HEK293 (cell line): ENCODE results near the gene RELB.

Experiments
- BCL11B ChIP-seq: fragments of 450-650 bp; formaldehyde crosslinking; IDR thresholded peaks from 2 replicates; pipeline ENCODE4 v1.5.1; 2016; ENCODE audit warnings: low read depth, missing biosample characterization, missing genetic modification characterization
- GLIS2 ChIP-seq: fragments of 450-650 bp; formaldehyde crosslinking; IDR thresholded peaks from 2 replicates; pipeline ENCODE4 v1.5.1; 2016; ENCODE audit warnings: missing biosample characterization, missing genetic modification characterization
- KLF1 ChIP-seq: fragments of 450-650 bp; formaldehyde crosslinking; IDR thresholded peaks from 2 replicates; pipeline ENCODE4 v1.5.1; 2016; ENCODE audit warnings: missing biosample characterization, missing genetic modification characterization
- MEIS1 ChIP-seq: sonication (generic); formaldehyde crosslinking; IDR thresholded peaks from 2 replicates; pipeline ENCODE4 v1.8.1; 2022; ENCODE audit warnings: missing genetic modification reagents, mild to moderate bottlenecking, borderline replicate concordance
- MZF1 ChIP-seq: fragments of 450-650 bp; formaldehyde crosslinking; IDR thresholded peaks from 2 replicates; pipeline ENCODE4 v1.5.1; 2017; ENCODE audit warnings: missing biosample characterization, missing genetic modification characterization, borderline replicate concordance
- PRDM10 ChIP-seq: fragments of 450-650 bp; formaldehyde crosslinking; IDR thresholded peaks from 2 replicates; pipeline ENCODE4 v1.5.1; 2016; ENCODE audit warnings: missing biosample characterization, missing genetic modification characterization
- REST ChIP-seq: fragments of 450-650 bp; formaldehyde crosslinking; IDR thresholded peaks from 2 replicates; pipeline ENCODE4 v1.5.1; 2016; ENCODE audit warnings: missing biosample characterization, missing genetic modification characterization
- SP2 ChIP-seq: fragments of 450-650 bp; formaldehyde crosslinking; IDR thresholded peaks from 2 replicates; pipeline ENCODE4 v1.5.1; 2016; ENCODE audit warnings: missing biosample characterization, missing genetic modification characterization
- ZBTB8A ChIP-seq: fragments of 450-650 bp; formaldehyde crosslinking; IDR thresholded peaks from 2 replicates; pipeline ENCODE4 v1.5.1; 2016; ENCODE audit warnings: missing biosample characterization, missing genetic modification characterization
- ZIC2 ChIP-seq: fragments of 450-650 bp; formaldehyde crosslinking; IDR thresholded peaks from 2 replicates; pipeline ENCODE4 v1.5.1; 2016; ENCODE audit warnings: missing biosample characterization, missing genetic modification characterization
- ZNF112 ChIP-seq: fragments of 450-650 bp; formaldehyde crosslinking; IDR thresholded peaks from 2 replicates; pipeline ENCODE4 v1.5.0; 2017; ENCODE audit warnings: missing biosample characterization, missing genetic modification characterization
- ZNF18 ChIP-seq: fragments of 450-650 bp; formaldehyde crosslinking; IDR thresholded peaks from 2 replicates; pipeline ENCODE4 v1.5.1; 2016; ENCODE audit warnings: missing biosample characterization, missing genetic modification characterization
- ZNF211 ChIP-seq: fragments of 450-650 bp; formaldehyde crosslinking; IDR thresholded peaks from 2 replicates; pipeline ENCODE4 v1.5.1; 2016; ENCODE audit warnings: low read depth, missing biosample characterization, missing genetic modification characterization
- ZNF266 ChIP-seq: fragments of 450-650 bp; formaldehyde crosslinking; IDR thresholded peaks from 2 replicates; pipeline ENCODE4 v1.5.1; 2016; ENCODE audit warnings: missing biosample characterization, missing genetic modification characterization, low read depth
- ZNF350 ChIP-seq: fragments of 450-650 bp; formaldehyde crosslinking; IDR thresholded peaks from 2 replicates; pipeline ENCODE4 v1.5.0; 2017; ENCODE audit warnings: missing biosample characterization, mild to moderate bottlenecking, missing genetic modification characterization
- ZNF449 ChIP-seq: fragments of 450-650 bp; formaldehyde crosslinking; IDR thresholded peaks from 2 replicates; pipeline ENCODE4 v1.5.1; 2017; ENCODE audit warnings: missing biosample characterization, mild to moderate bottlenecking, missing genetic modification characterization, moderate library complexity
- ZNF48 ChIP-seq: fragments of 450-650 bp; formaldehyde crosslinking; IDR thresholded peaks from 2 replicates; pipeline ENCODE4 v1.5.1; 2016; ENCODE audit warnings: missing biosample characterization, missing genetic modification characterization
- ZNF501 ChIP-seq: fragments of 450-650 bp; formaldehyde crosslinking; IDR thresholded peaks from 2 replicates; pipeline ENCODE4 v1.5.1; 2016; ENCODE audit warnings: missing biosample characterization, missing genetic modification characterization
- ZNF660 ChIP-seq: fragments of 450-650 bp; IDR thresholded peaks from 2 replicates; pipeline ENCODE4 v1.5.1; 2018; ENCODE audit warnings: missing biosample characterization, mild to moderate bottlenecking, missing genetic modification characterization
- ZNF76 ChIP-seq: fragments of 450-650 bp; formaldehyde crosslinking; IDR thresholded peaks from 2 replicates; pipeline ENCODE4; 2016; ENCODE audit warnings: low read depth, missing biosample characterization, missing genetic modification characterization, borderline replicate concordance
- ZNF776 ChIP-seq: fragments of 450-650 bp; formaldehyde crosslinking; IDR thresholded peaks from 2 replicates; pipeline ENCODE4 v1.5.0; 2017; ENCODE audit warnings: missing biosample characterization, missing genetic modification characterization, borderline replicate concordance
- TF ChIP-seq, protein P1 (sequence below): fragments of 450-650 bp; formaldehyde crosslinking; IDR thresholded peaks from 2 replicates; pipeline ENCODE4 v1.5.1; 2017; ENCODE audit warnings: missing biosample characterization, missing genetic modification characterization
- TF ChIP-seq, protein P2 (sequence below): fragments of 450-650 bp; IDR thresholded peaks from 2 replicates; pipeline ENCODE4 v1.5.1; 2018; ENCODE audit warnings: missing biosample characterization, missing genetic modification characterization

RELB gene

GRCh38 chr19:45076029-45076850 is 75.0 kb downstream of the RELB start, which contains the start of gene ZNF296 (continued):
- TF ChIP-seq PRDM10 (tag by site-specific recombination), result 0 out of 2 replicates have a peak, but pooled peaks have one; percentile 25
- TF ChIP-seq ZNF266 (tag by site-specific recombination), result no peak
- no peak for TF ChIP-seq MEIS1
- TF ChIP-seq, protein P1, sequence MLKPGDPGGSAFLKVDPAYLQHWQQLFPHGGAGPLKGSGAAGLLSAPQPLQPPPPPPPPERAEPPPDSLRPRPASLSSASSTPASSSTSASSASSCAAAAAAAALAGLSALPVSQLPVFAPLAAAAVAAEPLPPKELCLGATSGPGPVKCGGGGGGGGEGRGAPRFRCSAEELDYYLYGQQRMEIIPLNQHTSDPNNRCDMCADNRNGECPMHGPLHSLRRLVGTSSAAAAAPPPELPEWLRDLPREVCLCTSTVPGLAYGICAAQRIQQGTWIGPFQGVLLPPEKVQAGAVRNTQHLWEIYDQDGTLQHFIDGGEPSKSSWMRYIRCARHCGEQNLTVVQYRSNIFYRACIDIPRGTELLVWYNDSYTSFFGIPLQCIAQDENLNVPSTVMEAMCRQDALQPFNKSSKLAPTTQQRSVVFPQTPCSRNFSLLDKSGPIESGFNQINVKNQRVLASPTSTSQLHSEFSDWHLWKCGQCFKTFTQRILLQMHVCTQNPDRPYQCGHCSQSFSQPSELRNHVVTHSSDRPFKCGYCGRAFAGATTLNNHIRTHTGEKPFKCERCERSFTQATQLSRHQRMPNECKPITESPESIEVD, result no peak
- peak; percentile 50 for TF ChIP-seq GLIS2
- TF ChIP-seq ZBTB8A (tag by site-specific recombination), result peak; percentile 23
- no peak for TF ChIP-seq REST
- TF ChIP-seq ZNF501, result 0 out of 2 replicates have a peak, but pooled peaks have one; percentile 29
- TF ChIP-seq ZNF76, result peak; percentile 53; the same call in 1 of the 2 replicates
- no peak for TF ChIP-seq MZF1 (tag by site-specific recombination)
- no peak for TF ChIP-seq ZNF112 (tag by site-specific recombination)
- peak; percentile 40; the same call in 1 of the 2 replicates for TF ChIP-seq BCL11B
- peak; percentile 82 for TF ChIP-seq ZNF660
- peak; percentile 62 for TF ChIP-seq SP2
- no peak for TF ChIP-seq ZNF211 (tag by site-specific recombination)
- peak; percentile 74 for TF ChIP-seq ZNF18 (tag by site-specific recombination)
- TF ChIP-seq KLF1 (tag by site-specific recombination), result peak; percentile 89
- peak; percentile 55 for TF ChIP-seq ZIC2 (tag by site-specific recombination)
- no peak for TF ChIP-seq ZNF350 (tag by site-specific recombination)
- TF ChIP-seq, protein P2, sequence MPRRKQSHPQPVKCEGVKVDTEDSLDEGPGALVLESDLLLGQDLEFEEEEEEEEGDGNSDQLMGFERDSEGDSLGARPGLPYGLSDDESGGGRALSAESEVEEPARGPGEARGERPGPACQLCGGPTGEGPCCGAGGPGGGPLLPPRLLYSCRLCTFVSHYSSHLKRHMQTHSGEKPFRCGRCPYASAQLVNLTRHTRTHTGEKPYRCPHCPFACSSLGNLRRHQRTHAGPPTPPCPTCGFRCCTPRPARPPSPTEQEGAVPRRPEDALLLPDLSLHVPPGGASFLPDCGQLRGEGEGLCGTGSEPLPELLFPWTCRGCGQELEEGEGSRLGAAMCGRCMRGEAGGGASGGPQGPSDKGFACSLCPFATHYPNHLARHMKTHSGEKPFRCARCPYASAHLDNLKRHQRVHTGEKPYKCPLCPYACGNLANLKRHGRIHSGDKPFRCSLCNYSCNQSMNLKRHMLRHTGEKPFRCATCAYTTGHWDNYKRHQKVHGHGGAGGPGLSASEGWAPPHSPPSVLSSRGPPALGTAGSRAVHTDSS (tag by site-specific recombination), result no peak
- TF ChIP-seq ZNF449 (tag by site-specific recombination), result peak; percentile 71
- TF ChIP-seq ZNF48, result no peak
- no peak for TF ChIP-seq ZNF776 (tag by site-specific recombination)
- TF ChIP-seq, all 188 proteins: peak for 36
